RWPE2 (cell line): ENCODE data around the gene TRMT5.

ENCODE experiments used
- ATAC-seq: fragments of 200-7000 bp; cut with Tn5 transposase; 3 replicates; pipeline ENCODE4 v1.9.1; 2021; ENCODE audit warnings: low read depth
- DNase-seq: peaks from one replicate; pipeline ENCODE4 v3.0.0-alpha.2; 2020; ENCODE audit warnings: low spot score
- H3K27ac ChIP-seq: fragments of 450-650 bp; 2 replicates; pipeline ENCODE4 v1.5.1; 2017; ENCODE audit warnings: mild to moderate bottlenecking; ENCODE audit not compliant: poor library complexity, severe bottlenecking
- H3K27me3 ChIP-seq: fragments of 250-450 bp; sonication (Bioruptor Pico); 2 replicates; pipeline ENCODE4 v1.5.1; 2021; ENCODE audit warnings: mild to moderate bottlenecking, moderate library complexity; ENCODE audit not compliant: insufficient read depth, poor library complexity, severe bottlenecking
- H3K36me3 ChIP-seq: fragments of 250-450 bp; sonication (Bioruptor Pico); 2 replicates; pipeline ENCODE4 v1.5.1; 2020; ENCODE audit warnings: low read depth, mild to moderate bottlenecking, moderate library complexity
- H3K4me1 ChIP-seq: fragments of 250-450 bp; sonication (Bioruptor Pico); 2 replicates; pipeline ENCODE4 v1.5.1; 2021; ENCODE audit warnings: mild to moderate bottlenecking, moderate library complexity; ENCODE audit not compliant: insufficient read depth, poor library complexity, severe bottlenecking
- H3K4me3 ChIP-seq: fragments of 250-450 bp; sonication (Bioruptor Pico); 2 replicates; pipeline ENCODE4 v1.5.1; 2021; ENCODE audit warnings: mild to moderate bottlenecking, moderate library complexity; ENCODE audit not compliant: severe bottlenecking
- H3K9me3 ChIP-seq: fragments of 250-450 bp; sonication (Bioruptor Pico); 2 replicates; pipeline ENCODE4 v1.5.1; 2021; ENCODE audit warnings: mild to moderate bottlenecking, moderate library complexity; ENCODE audit not compliant: severe bottlenecking
- CTCF ChIP-seq: fragments of 450-650 bp; IDR thresholded peaks from one replicate; pipeline ENCODE4 v1.5.1; 2017; ENCODE audit warnings: mild to moderate bottlenecking, moderate library complexity; ENCODE audit not compliant: poor library complexity, severe bottlenecking

The TRMT5 gene

GRCh38 chr14:61003571-61003970 lies 22.7 kb upstream of the TRMT5 start:
- TF ChIP-seq CTCF: no peak
- Histone ChIP-seq H3K4me1 (no peaks in the 10 kb centered on the region), H3K27me3 (no peaks in the 10 kb centered on the region), H3K27ac (no peak overlapping the region), H3K9me3 (no peaks in the 10 kb centered on the region), H3K4me3 (no peak overlapping the region), H3K36me3 (no peaks in the 10 kb centered on the region)
- ATAC-seq (no peak), DNase-seq (no peak)

GRCh38 chr14:60999536-60999935 lies 18.7 kb upstream of the TRMT5 start:
- no peak for DNase-seq
- Histone ChIP-seq H3K4me3 (no peak overlapping the region), H3K27me3 (no peaks in the 10 kb centered on the region), H3K9me3 (no peaks in the 10 kb centered on the region), H3K4me1 (no peaks in the 10 kb centered on the region), H3K36me3 (no peaks in the 10 kb centered on the region), H3K27ac (no peak overlapping the region)
- ATAC-seq: no peak
- TF ChIP-seq CTCF: no peak

GRCh38 chr14:60998617-60999016 lies 17.7 kb upstream of the TRMT5 start:
- no peaks in the 10 kb centered on the region for H3K27me3 ChIP-seq
- H3K4me3 ChIP-seq: no peak overlapping the region
- no peak for DNase-seq
- H3K4me1 ChIP-seq: no peaks in the 10 kb centered on the region
- no peak for ATAC-seq
- no peak for TF ChIP-seq CTCF
- no peak overlapping the region for H3K27ac ChIP-seq
- no peaks in the 10 kb centered on the region for H3K9me3 ChIP-seq
- peaks cover 5% of the 10 kb centered on the region; the same call in 1 of the 2 replicates for H3K36me3 ChIP-seq

- no peaks in the 10 kb centered on the region for H3K9me3 ChIP-seq
- H3K4me3 ChIP-seq: no peak overlapping the region
- H3K27me3 ChIP-seq: no peaks in the 10 kb centered on the region
- peaks cover 51% of the 10 kb centered on the region for H3K36me3 ChIP-seq
- DNase-seq: no peak
- H3K4me1 ChIP-seq: no peaks in the 10 kb centered on the region
- no peak overlapping the region for H3K27ac ChIP-seq
- no peak for TF ChIP-seq CTCF
- no peak for ATAC-seq
Measured at GRCh38 chr14:60989599-60989998, 8.7 kb upstream of the TRMT5 start.

- no peak for DNase-seq
- no peak for TF ChIP-seq CTCF
- no peak overlapping the region for H3K27ac ChIP-seq
- no peak overlapping the region for H3K4me3 ChIP-seq
- no peaks in the 10 kb centered on the region for H3K27me3 ChIP-seq
- H3K9me3 ChIP-seq: no peaks in the 10 kb centered on the region
- H3K36me3 ChIP-seq: peaks cover 48% of the 10 kb centered on the region
- H3K4me1 ChIP-seq: no peaks in the 10 kb centered on the region
- ATAC-seq: no peak
Measured at GRCh38 chr14:60986500-60986899, 5.6 kb upstream of the TRMT5 start.
